AG10803 (cell line): ENCODE results near the gene AARS1.
"Not testable (repeated sequence)": the region's sequence is repeated elsewhere in the genome, so short reads cannot be mapped to it uniquely, and the experiment has no call there.

Experiments
- DNase-seq: peaks from one replicate; pipeline ENCODE4 v3.0.0; 2010; ENCODE audit warnings: low read depth
- H3K4me3 ChIP-seq: 2 replicates; pipeline ENCODE4 v1.5.1; 2011; ENCODE audit warnings: mild to moderate bottlenecking, low read length, control low read depth
- CTCF ChIP-seq: conservative IDR thresholded peaks from 2 replicates; pipeline ENCODE4 v1.5.1; 2011; ENCODE audit warnings: mild to moderate bottlenecking, low read length, control low read depth, inconsistent platforms

Gene AARS1

GRCh38 chr16:70290949-70291519 lies 1.7 kb upstream of the AARS1 start:
- TF ChIP-seq CTCF: no peak
- DNase-seq: no peak
- H3K4me3 ChIP-seq: no peak overlapping the region

- not testable (repeated sequence) for DNase-seq
- peak overlapping the region; percentile 92 for H3K4me3 ChIP-seq
These were observed 1.9 kb downstream of the AARS1 start for GRCh38 chr16:70287304-70287971.

- H3K4me3 ChIP-seq: no peak overlapping the region
- TF ChIP-seq CTCF: no peak
- DNase-seq: no peak
These were observed 12.9 kb downstream of the AARS1 start for GRCh38 chr16:70276392-70276791.

- no peak for DNase-seq
- H3K4me3 ChIP-seq: no peak overlapping the region
- no peak for TF ChIP-seq CTCF
These were observed 17.6 kb downstream of the AARS1 start for GRCh38 chr16:70271696-70272095.

GRCh38 chr16:70270176-70270575 lies 19.1 kb downstream of the AARS1 start:
- no peak for TF ChIP-seq CTCF
- no peak for DNase-seq
- no peak overlapping the region for H3K4me3 ChIP-seq

- H3K4me3 ChIP-seq: no peak overlapping the region
- no peak for DNase-seq
- TF ChIP-seq CTCF: no peak
These were observed 19.8 kb downstream of the AARS1 start for GRCh38 chr16:70269471-70269870.

GRCh38 chr16:70267922-70268321 lies 21.4 kb downstream of the AARS1 start:
- H3K4me3 ChIP-seq, DNase-seq: not testable (repeated sequence)

- DNase-seq: peak; percentile 43
These were observed 21.8 kb downstream of the AARS1 start for GRCh38 chr16:70267516-70267915.

GRCh38 chr16:70259903-70260302 lies 29.4 kb downstream of the AARS1 start:
- DNase-seq, H3K4me3 ChIP-seq: not testable (repeated sequence)

More at GRCh38 chr16:70267516-70267915, 21.8 kb downstream of the AARS1 start:
- H3K4me3 ChIP-seq: no peak overlapping the region
- TF ChIP-seq CTCF: peak; percentile 64
